HepG2 (cell line): ENCODE measurements around the gene TRA2B. TPM values are rescaled to one million over a fixed set of nuclear protein-coding genes. Genes with fewer than 3 reads are reported as not detected.

Experiments used
- CERS6 ChIP-seq: sonication (generic); formaldehyde crosslinking; IDR thresholded peaks from 2 replicates; pipeline ENCODE4 v1.5.0; 2020; ENCODE audit warnings: missing genetic modification reagents
- DMAP1 ChIP-seq: IDR thresholded peaks from 2 replicates; pipeline ENCODE4 v1.6.1; 2016
- ELF3 ChIP-seq: IDR thresholded peaks from 2 replicates; pipeline ENCODE4 v1.6.1; 2016; ENCODE audit warnings: missing genetic modification reagents, missing compliant biosample characterization
- GLI4 ChIP-seq: sonication (generic); formaldehyde crosslinking; IDR thresholded peaks from 2 replicates; pipeline ENCODE4 v1.5.1; 2020; ENCODE audit warnings: missing genetic modification reagents, mild to moderate bottlenecking, moderate library complexity, borderline replicate concordance
- HNRNPK ChIP-seq: fragments of 200-400 bp; formaldehyde crosslinking; IDR thresholded peaks from 2 replicates; pipeline ENCODE4 v1.6.1; 2018; ENCODE audit warnings: low read length, low read depth, moderate library complexity, mild to moderate bottlenecking; ENCODE audit not compliant: poor library complexity, severe bottlenecking
- IKZF1 ChIP-seq: fragments of 450-650 bp; IDR thresholded peaks from 2 replicates; pipeline ENCODE4 v1.7.1; 2016
- KLF16 ChIP-seq, 2 experiments: sonication (generic) in 1 of 2; formaldehyde crosslinking in 1 of 2; IDR thresholded peaks; 2 replicates each; pipeline versions ENCODE4 v1.6.1 to v1.8.0; 2016 to 2023; ENCODE audit warnings: missing genetic modification reagents in 2 of 2, missing compliant biosample characterization in 1 of 2
- KMT2A ChIP-seq: sonication (generic); formaldehyde crosslinking; IDR thresholded peaks from 2 replicates; pipeline ENCODE4 v1.4.0; 2020; ENCODE audit warnings: missing genetic modification reagents
- PAWR ChIP-seq: sonication (generic); formaldehyde crosslinking; IDR thresholded peaks from 2 replicates; pipeline ENCODE4 v1.4.0; 2020; ENCODE audit warnings: missing genetic modification reagents, mild to moderate bottlenecking, borderline replicate concordance
- PTBP1 ChIP-seq: fragments of 200-400 bp; formaldehyde crosslinking; IDR thresholded peaks from 2 replicates; pipeline ENCODE4 v1.6.1; 2018; ENCODE audit warnings: low read length, low read depth; ENCODE audit not compliant: poor library complexity, severe bottlenecking
- RBM39 ChIP-seq: fragments of 200-400 bp; formaldehyde crosslinking; IDR thresholded peaks from one replicate; pipeline ENCODE4 v1.6.1; 2018; ENCODE audit warnings: antibody characterized with exemption, mild to moderate bottlenecking, low read depth, low read length; ENCODE audit not compliant: poor library complexity, severe bottlenecking
- SUZ12 ChIP-seq: fragments of 150-350 bp; IDR thresholded peaks from 2 replicates; pipeline ENCODE4 v1.6.1; 2014; ENCODE audit warnings: low read depth, low read length
- TGIF2 ChIP-seq: IDR thresholded peaks from 2 replicates; pipeline ENCODE4 v1.6.1; 2016; ENCODE audit warnings: control low read depth, missing compliant biosample characterization
- TOE1 ChIP-seq: sonication (generic); formaldehyde crosslinking; IDR thresholded peaks from 2 replicates; pipeline ENCODE4 v1.4.0; 2020; ENCODE audit warnings: mild to moderate bottlenecking, missing genetic modification reagents
- YEATS4 ChIP-seq: sonication (generic); formaldehyde crosslinking; IDR thresholded peaks from 2 replicates; pipeline ENCODE4 v1.4.0; 2020; ENCODE audit warnings: missing genetic modification reagents, borderline replicate concordance
- ZHX1 ChIP-seq: sonication (generic); formaldehyde crosslinking; IDR thresholded peaks from 2 replicates; pipeline ENCODE4 v1.8.1; 2022; ENCODE audit warnings: low read depth, mild to moderate bottlenecking, missing genetic modification reagents
- ZNF20 ChIP-seq: sonication (generic); formaldehyde crosslinking; IDR thresholded peaks from 2 replicates; pipeline ENCODE4 v1.4.0; 2020; ENCODE audit warnings: mild to moderate bottlenecking, moderate library complexity, missing genetic modification reagents
- ZNF296 ChIP-seq: sonication (generic); formaldehyde crosslinking; conservative IDR thresholded peaks from 2 replicates; pipeline ENCODE4 v1.5.0; 2020; ENCODE audit warnings: mild to moderate bottlenecking, missing genetic modification reagents
- ZNF350 ChIP-seq: sonication (generic); formaldehyde crosslinking; IDR thresholded peaks from 2 replicates; pipeline ENCODE4 v1.4.0; 2020; ENCODE audit warnings: mild to moderate bottlenecking, low read depth, missing genetic modification reagents, borderline replicate concordance
- ZNF367 ChIP-seq: sonication (generic); formaldehyde crosslinking; IDR thresholded peaks from 2 replicates; pipeline ENCODE4 v1.4.0; 2020; ENCODE audit warnings: missing genetic modification reagents, borderline replicate concordance
- ZNF549 ChIP-seq: sonication (generic); formaldehyde crosslinking; IDR thresholded peaks from 2 replicates; pipeline ENCODE4 v1.5.0; 2020; ENCODE audit warnings: missing genetic modification reagents
- ZNF557 ChIP-seq: sonication (generic); formaldehyde crosslinking; IDR thresholded peaks from 2 replicates; pipeline ENCODE4 v1.4.0; 2020; ENCODE audit warnings: missing genetic modification reagents
- ZNF570 ChIP-seq: sonication (generic); formaldehyde crosslinking; IDR thresholded peaks from 2 replicates; pipeline ENCODE4 v1.4.0; 2020; ENCODE audit warnings: mild to moderate bottlenecking, missing genetic modification reagents, borderline replicate concordance
- ZNF816 ChIP-seq: sonication (generic); formaldehyde crosslinking; IDR thresholded peaks from 2 replicates; pipeline ENCODE4 v1.8.0; 2022; ENCODE audit warnings: missing genetic modification reagents, mild to moderate bottlenecking, borderline replicate concordance
- ZNF850 ChIP-seq: sonication (generic); formaldehyde crosslinking; conservative IDR thresholded peaks from 2 replicates; pipeline ENCODE4 v1.9.0; 2021; ENCODE audit warnings: mild to moderate bottlenecking, missing genetic modification reagents
- polyA plus RNA-seq, 8 experiments: library from polyadenylated mRNA; depleted of rRNA in 3 of 8; stranded (reverse) in 7 of 8; unstranded in 1 of 8; fragments of >200 nt; fragmentation: Illumina TruSeq in 4 of 8; extraction: Trizol in 4 of 8; gene quantifications; 2 replicates each; pipeline versions ENCODE4 v1.2.1 to v1.2.3, GENCODE V29; 2011 to 2016; ENCODE audit warnings: low read depth in 4 of 8, missing spikeins in 1 of 8, mixed read lengths in 1 of 8; ENCODE audit not compliant: insufficient read depth in 1 of 8
- total RNA-seq, 5 experiments: library from RNA; depleted of rRNA; stranded (reverse); fragments of >200 nt; fragmentation: Illumina TruSeq; extraction: Trizol; gene quantifications; 2 replicates each; pipeline ENCODE4 v1.2.3, GENCODE V29; 2016; ENCODE audit warnings: low read depth in 1 of 5
- TF ChIP-seq, protein P1 (sequence below): IDR thresholded peaks from 2 replicates; pipeline ENCODE4 v1.6.1; 2016; ENCODE audit warnings: low read depth, control low read depth
- TF ChIP-seq, protein P2 (sequence below): IDR thresholded peaks from 2 replicates; pipeline ENCODE4 v1.6.1; 2016; ENCODE audit warnings: low read depth, borderline replicate concordance

TRA2B gene
- total and polyA plus RNA-seq, 2 of the 13 experiments (the other 11 are each of a cell fraction or from before 2014, with no cell fraction given) = 105 to 241 TPM

DNA sequence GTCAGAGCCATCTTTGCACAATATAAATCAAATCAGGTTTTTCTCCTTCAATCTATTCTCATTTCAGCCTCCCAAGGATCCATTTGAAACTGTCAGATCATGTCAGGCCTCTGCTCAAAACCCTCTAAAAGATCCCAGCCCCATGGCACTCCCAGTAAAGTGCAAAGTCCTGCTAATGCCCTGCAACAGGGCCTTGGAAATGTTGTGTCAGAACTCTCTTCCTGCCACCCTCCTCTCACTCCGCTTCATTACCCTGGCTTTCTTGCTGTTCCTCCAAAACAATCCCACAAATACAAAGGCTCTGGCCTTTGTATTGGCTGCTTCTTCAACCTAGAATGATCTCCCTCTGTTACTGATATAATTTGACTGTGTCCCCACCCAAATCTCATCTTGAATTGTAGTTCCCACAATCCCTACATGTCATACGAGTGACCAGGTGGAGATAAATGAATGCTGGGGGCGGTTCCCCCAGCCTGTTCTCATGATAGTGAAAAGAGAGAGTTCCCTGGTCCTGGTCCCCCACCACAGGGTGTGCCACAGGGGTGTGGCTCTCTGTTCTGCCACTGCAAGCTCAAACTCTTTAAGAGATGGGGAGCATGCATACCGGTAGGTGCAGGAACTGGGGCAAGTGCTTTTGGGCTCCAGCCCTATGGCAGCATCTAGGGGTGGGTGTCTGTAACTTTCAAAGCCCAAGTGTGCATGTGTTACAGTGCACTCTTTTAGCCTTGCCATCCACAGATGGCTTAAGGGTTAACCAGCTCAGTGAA is 22.9 kb upstream of the TRA2B start (continued):
- no peak for TF ChIP-seq CERS6 (CRISPR knock-in tag)
- no peak for TF ChIP-seq ZNF296 (CRISPR knock-in tag)
- TF ChIP-seq ZNF367 (CRISPR knock-in tag) = no peak
- TF ChIP-seq TOE1 = no peak
- no peak for TF ChIP-seq ZNF20
- TF ChIP-seq KMT2A (CRISPR knock-in tag) = no peak; the same call in 1 of the 2 replicates
- TF ChIP-seq, protein P1, sequence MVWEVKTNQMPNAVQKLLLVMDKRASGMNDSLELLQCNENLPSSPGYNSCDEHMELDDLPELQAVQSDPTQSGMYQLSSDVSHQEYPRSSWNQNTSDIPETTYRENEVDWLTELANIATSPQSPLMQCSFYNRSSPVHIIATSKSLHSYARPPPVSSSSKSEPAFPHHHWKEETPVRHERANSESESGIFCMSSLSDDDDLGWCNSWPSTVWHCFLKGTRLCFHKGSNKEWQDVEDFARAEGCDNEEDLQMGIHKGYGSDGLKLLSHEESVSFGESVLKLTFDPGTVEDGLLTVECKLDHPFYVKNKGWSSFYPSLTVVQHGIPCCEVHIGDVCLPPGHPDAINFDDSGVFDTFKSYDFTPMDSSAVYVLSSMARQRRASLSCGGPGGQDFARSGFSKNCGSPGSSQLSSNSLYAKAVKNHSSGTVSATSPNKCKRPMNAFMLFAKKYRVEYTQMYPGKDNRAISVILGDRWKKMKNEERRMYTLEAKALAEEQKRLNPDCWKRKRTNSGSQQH (CRISPR knock-in tag) = no peak
- no peak for TF ChIP-seq ZNF570 (CRISPR knock-in tag)
- TF ChIP-seq ZNF816 (CRISPR knock-in tag) = no peak
- TF ChIP-seq ELF3 (CRISPR knock-in tag) = peak; percentile 46
- no peak for TF ChIP-seq TGIF2 (CRISPR knock-in tag)
- no peak for TF ChIP-seq DMAP1
- 0 out of 2 replicates have a peak, but pooled peaks have one; percentile 17 for TF ChIP-seq YEATS4
- no peak for TF ChIP-seq HNRNPK
- TF ChIP-seq ZHX1 (CRISPR knock-in tag) = no peak
- no peak for TF ChIP-seq KLF16 (CRISPR knock-in tag; IDR thresholded peaks at IDR 0.05)
- no peak for TF ChIP-seq RBM39
- TF ChIP-seq ZNF549 = no peak
- TF ChIP-seq, protein P2, sequence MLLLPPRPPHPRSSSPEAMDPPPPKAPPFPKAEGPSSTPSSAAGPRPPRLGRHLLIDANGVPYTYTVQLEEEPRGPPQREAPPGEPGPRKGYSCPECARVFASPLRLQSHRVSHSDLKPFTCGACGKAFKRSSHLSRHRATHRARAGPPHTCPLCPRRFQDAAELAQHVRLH (CRISPR knock-in tag) = no peak
- TF ChIP-seq GLI4 (CRISPR knock-in tag) = no peak
- TF ChIP-seq ZNF850 (CRISPR knock-in tag) = no peak
- TF ChIP-seq SUZ12 = no peak
- no peak for TF ChIP-seq PAWR (CRISPR knock-in tag)
- TF ChIP-seq IKZF1 = no peak
- TF ChIP-seq PTBP1 = no peak
- no peak for TF ChIP-seq ZNF557 (CRISPR knock-in tag)
- no peak for TF ChIP-seq ZNF350 (CRISPR knock-in tag)
